K562 (cell line): ENCODE measurements around the gene RPL29. TPM values are rescaled to one million over a fixed set of nuclear protein-coding genes. Genes with fewer than 3 reads are reported as not detected.

Experiments used
- EP400 ChIP-seq: fragments of 450-650 bp; IDR thresholded peaks from 2 replicates; pipeline ENCODE4 v1.6.1; 2017; ENCODE audit warnings: antibody characterized with exemption, mild to moderate bottlenecking, moderate library complexity
- KLF16 ChIP-seq: IDR thresholded peaks from 2 replicates; pipeline ENCODE4 v1.6.1; 2016; ENCODE audit warnings: antibody characterized with exemption
- MAZ ChIP-seq, 2 experiments: fragments of 450-650 bp in 1 of 2; sonication (generic) in 1 of 2; formaldehyde crosslinking; IDR thresholded peaks in 1 of 2; conservative IDR thresholded peaks in 1 of 2; 2 replicates each; pipeline versions ENCODE4 v1.4.0 to v1.5.0; 2020; ENCODE audit warnings: mild to moderate bottlenecking in 1 of 2, missing genetic modification reagents in 1 of 2
- MTA3 ChIP-seq: fragments of 450-650 bp; formaldehyde crosslinking; IDR thresholded peaks from 2 replicates; pipeline ENCODE4 v1.6.1; 2017; ENCODE audit warnings: mild to moderate bottlenecking, borderline replicate concordance
- NUFIP1 ChIP-seq: fragments of 450-650 bp; IDR thresholded peaks from 2 replicates; pipeline ENCODE4 v1.6.1; 2018; ENCODE audit not compliant: partially characterized antibody
- polyA plus RNA-seq, 8 experiments: library from polyadenylated mRNA; depleted of rRNA in 4 of 8; stranded (reverse) in 5 of 8; unstranded in 3 of 8; fragments of >200 nt; fragmentation: Nextera tagmentation in 2 of 8; fragmentation: Illumina TruSeq in 1 of 8; extraction: Ambion mirVana in 2 of 8; extraction: Trizol in 1 of 8; gene quantifications; 2 replicates each; pipeline versions ENCODE4 v1.2.1 to v1.2.3, GENCODE V29; 2011 to 2014; ENCODE audit warnings: inconsistent platforms in 1 of 8, missing spikeins in 1 of 8
- total RNA-seq, 7 experiments: library from RNA; depleted of rRNA in 6 of 7; stranded (reverse); fragments of >200 nt in 6 of 7; fragmentation: Illumina TruSeq in 2 of 7; extraction: Trizol in 2 of 7; gene quantifications; 2 replicates each; pipeline versions ENCODE4 v1.2.1 to v1.2.3, GENCODE V29; 2011 to 2021; ENCODE audit warnings: low replicate concordance in 1 of 7
- TF ChIP-seq, protein P1 (sequence below), 2 experiments: fragments of 450-650 bp in 1 of 2; sonication (generic) in 1 of 2; formaldehyde crosslinking in 1 of 2; IDR thresholded peaks; 2 replicates each; pipeline versions ENCODE4 v1.7.1 to v1.9.0; 2016 to 2022; ENCODE audit warnings: inconsistent platforms in 1 of 2, mild to moderate bottlenecking in 1 of 2, missing genetic modification reagents in 1 of 2
- TF ChIP-seq, protein P2 (sequence below): fragments of 250-450 bp; sonication (Bioruptor Pico); IDR thresholded peaks from 2 replicates; pipeline ENCODE4 v1.8.0; 2022; ENCODE audit warnings: moderate library complexity, mild to moderate bottlenecking, inconsistent platforms
- TF ChIP-seq, protein P3 (sequence below): sonication (generic); formaldehyde crosslinking; IDR thresholded peaks from 2 replicates; pipeline ENCODE4 v1.8.1; 2022; ENCODE audit warnings: missing genetic modification reagents
- TF ChIP-seq, protein P4 (sequence below): fragments of 250-450 bp; sonication (Bioruptor Pico); IDR thresholded peaks from 2 replicates; pipeline ENCODE4 v1.8.0; 2021; ENCODE audit warnings: moderate library complexity, mild to moderate bottlenecking, inconsistent platforms
- TF ChIP-seq, protein P5 (sequence below), 2 experiments: IDR thresholded peaks in 1 of 2; conservative IDR thresholded peaks in 1 of 2; 2 replicates each; pipeline ENCODE4 v1.6.1; 2016; ENCODE audit warnings: low read depth in 2 of 2, mild to moderate bottlenecking in 1 of 2, missing compliant biosample characterization in 1 of 2, missing genetic modification characterization in 1 of 2, moderate library complexity in 1 of 2

RPL29 gene
- total and polyA plus RNA-seq, 9 of the 15 experiments (the other 6 are each of a cell fraction or from before 2014, with no cell fraction given): 568 to 1,475 (median 1,104) TPM

DNA sequence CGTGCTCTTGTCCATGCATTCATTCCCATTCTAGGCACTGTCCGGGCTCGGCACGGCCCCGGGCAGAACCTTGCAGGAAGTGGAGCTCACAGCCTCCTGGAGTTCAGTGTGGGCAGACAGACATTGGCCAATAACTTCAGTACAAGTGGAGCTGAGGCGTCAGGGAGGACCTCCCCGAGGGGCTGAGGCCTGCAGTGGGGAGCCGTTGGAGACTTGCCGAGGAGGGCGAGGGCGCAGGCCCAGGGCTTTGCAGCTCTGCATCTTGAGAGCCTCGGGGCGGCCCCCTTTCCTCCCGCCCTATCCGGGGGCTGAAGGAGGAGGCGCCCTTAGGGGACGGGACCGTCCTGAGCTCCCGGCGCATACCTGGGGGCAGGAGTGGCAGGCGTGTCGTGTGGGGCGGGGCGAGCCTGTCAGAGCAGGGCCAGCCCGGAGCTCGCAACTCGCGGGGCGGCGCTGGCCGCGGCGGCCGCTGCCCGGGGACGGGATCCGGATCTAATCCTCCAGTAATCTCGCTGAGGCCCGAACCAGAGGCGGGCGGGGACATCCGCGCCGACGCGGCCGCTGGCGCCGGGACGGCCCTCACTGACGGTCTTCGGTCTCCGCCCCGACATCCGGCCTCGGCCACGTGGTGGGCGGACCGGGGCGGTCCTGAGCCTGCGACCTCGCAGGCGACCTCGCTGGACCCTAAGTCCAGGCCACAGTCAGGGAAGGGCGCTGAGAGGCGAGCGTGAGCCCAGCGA lies 12.7 kb downstream of the RPL29 start, which contains the start of gene ACY1 (continued):
- TF ChIP-seq, protein P1, sequence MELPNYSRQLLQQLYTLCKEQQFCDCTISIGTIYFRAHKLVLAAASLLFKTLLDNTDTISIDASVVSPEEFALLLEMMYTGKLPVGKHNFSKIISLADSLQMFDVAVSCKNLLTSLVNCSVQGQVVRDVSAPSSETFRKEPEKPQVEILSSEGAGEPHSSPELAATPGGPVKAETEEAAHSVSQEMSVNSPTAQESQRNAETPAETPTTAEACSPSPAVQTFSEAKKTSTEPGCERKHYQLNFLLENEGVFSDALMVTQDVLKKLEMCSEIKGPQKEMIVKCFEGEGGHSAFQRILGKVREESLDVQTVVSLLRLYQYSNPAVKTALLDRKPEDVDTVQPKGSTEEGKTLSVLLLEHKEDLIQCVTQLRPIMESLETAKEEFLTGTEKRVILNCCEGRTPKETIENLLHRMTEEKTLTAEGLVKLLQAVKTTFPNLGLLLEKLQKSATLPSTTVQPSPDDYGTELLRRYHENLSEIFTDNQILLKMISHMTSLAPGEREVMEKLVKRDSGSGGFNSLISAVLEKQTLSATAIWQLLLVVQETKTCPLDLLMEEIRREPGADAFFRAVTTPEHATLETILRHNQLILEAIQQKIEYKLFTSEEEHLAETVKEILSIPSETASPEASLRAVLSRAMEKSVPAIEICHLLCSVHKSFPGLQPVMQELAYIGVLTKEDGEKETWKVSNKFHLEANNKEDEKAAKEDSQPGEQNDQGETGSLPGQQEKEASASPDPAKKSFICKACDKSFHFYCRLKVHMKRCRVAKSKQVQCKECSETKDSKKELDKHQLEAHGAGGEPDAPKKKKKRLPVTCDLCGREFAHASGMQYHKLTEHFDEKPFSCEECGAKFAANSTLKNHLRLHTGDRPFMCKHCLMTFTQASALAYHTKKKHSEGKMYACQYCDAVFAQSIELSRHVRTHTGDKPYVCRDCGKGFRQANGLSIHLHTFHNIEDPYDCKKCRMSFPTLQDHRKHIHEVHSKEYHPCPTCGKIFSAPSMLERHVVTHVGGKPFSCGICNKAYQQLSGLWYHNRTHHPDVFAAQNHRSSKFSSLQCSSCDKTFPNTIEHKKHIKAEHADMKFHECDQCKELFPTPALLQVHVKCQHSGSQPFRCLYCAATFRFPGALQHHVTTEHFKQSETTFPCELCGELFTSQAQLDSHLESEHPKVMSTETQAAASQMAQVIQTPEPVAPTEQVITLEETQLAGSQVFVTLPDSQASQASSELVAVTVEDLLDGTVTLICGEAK (IDR thresholded peaks at IDR 0.05): peak; percentile 53
- TF ChIP-seq, protein P1 (CRISPR knock-in tag; IDR thresholded peaks at IDR 0.05): no peak
- TF ChIP-seq MAZ (CRISPR knock-in tag; conservative IDR thresholded peaks at IDR 0.05 in 1 of 2, IDR thresholded peaks at IDR 0.05 in 1 of 2) (peak; percentile 76 to 79; a peak in 3 of 4 replicates), NUFIP1 (no peak), EP400 (peak; percentile 85), MTA3 (peak; percentile 40), KLF16 (peak; percentile 27; the same call in 1 of the 2 replicates)
- TF ChIP-seq, protein P2, sequence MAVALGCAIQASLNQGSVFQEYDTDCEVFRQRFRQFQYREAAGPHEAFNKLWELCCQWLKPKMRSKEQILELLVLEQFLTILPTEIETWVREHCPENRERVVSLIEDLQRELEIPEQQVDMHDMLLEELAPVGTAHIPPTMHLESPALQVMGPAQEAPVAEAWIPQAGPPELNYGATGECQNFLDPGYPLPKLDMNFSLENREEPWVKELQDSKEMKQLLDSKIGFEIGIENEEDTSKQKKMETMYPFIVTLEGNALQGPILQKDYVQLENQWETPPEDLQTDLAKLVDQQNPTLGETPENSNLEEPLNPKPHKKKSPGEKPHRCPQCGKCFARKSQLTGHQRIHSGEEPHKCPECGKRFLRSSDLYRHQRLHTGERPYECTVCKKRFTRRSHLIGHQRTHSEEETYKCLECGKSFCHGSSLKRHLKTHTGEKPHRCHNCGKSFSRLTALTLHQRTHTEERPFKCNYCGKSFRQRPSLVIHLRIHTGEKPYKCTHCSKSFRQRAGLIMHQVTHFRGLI: no peak
- TF ChIP-seq, protein P3, sequence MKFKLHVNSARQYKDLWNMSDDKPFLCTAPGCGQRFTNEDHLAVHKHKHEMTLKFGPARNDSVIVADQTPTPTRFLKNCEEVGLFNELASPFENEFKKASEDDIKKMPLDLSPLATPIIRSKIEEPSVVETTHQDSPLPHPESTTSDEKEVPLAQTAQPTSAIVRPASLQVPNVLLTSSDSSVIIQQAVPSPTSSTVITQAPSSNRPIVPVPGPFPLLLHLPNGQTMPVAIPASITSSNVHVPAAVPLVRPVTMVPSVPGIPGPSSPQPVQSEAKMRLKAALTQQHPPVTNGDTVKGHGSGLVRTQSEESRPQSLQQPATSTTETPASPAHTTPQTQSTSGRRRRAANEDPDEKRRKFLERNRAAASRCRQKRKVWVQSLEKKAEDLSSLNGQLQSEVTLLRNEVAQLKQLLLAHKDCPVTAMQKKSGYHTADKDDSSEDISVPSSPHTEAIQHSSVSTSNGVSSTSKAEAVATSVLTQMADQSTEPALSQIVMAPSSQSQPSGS: no peak
- TF ChIP-seq, protein P4, sequence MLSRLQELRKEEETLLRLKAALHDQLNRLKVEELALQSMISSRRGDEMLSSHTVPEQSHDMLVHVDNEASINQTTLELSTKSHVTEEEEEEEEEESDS (CRISPR knock-in tag): no peak
- TF ChIP-seq, protein P5, sequence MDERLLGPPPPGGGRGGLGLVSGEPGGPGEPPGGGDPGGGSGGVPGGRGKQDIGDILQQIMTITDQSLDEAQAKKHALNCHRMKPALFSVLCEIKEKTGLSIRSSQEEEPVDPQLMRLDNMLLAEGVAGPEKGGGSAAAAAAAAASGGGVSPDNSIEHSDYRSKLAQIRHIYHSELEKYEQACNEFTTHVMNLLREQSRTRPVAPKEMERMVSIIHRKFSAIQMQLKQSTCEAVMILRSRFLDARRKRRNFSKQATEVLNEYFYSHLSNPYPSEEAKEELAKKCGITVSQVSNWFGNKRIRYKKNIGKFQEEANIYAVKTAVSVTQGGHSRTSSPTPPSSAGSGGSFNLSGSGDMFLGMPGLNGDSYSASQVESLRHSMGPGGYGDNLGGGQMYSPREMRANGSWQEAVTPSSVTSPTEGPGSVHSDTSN (CRISPR knock-in tag; IDR thresholded peaks at IDR 0.05; ENCODE audit: low read depth): no peak
- TF ChIP-seq, protein P5 (tag; conservative IDR thresholded peaks at IDR 0.05; ENCODE audit: low read depth): no peak
